ENCODE results near the gene ARID5B.

The ARID5B gene

GRCh38 chr10:61900829-61901792, at the start of gene ARID5B:
ARID5B (plus strand) TSS chr10:61901699; CDS start chr10:61901710, 11 bp downstream.
- DNase-seq (ENCODE audit: low spot score): peak; percentile 64

GRCh38 chr10:61852261-61852660, 49.2 kb upstream of the ARID5B start:
- no peak for DNase-seq (ENCODE audit: low spot score)

GRCh38 chr10:61855771-61856170, 45.7 kb upstream of the ARID5B start:
- DNase-seq (ENCODE audit: low spot score): no peak

DNA sequence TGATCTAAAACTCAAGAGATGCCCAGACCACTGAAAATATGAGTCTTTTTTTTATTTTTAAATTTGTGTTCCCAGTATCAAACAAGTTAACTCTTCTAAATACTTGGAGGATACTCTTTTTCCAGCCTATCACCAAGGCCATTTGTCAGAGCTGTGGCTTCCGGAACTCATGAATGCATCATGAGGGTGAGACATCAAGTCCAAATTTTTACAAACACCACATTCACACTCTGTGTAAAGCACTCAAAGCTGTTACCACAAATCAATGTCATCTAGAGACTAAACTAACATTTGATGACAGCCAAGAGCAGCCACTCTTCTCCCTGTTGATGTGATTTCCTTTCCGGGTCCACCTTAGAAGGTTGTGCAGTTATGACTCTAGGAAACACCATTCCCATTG, 43.8 kb upstream of the ARID5B start:
- no peak for DNase-seq (ENCODE audit: low spot score)

DNA sequence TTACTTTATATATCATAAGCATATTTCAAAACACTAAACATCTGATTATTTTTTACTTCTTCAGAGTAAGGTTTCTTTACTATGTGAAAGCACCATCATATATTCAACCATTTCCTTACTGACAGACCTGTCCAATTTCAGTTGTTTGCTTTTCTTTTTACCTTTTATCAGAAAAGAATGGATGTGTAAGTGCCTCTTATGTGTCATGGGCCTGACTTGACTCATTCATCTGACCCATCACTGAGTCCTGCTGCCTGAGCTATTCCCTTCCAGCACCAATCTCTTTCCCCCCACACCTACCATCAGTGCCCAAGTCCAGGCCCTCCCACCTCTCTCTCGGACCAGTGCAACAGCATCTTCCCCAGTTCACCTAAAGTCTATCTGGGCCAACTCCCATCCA, 41.7 kb upstream of the ARID5B start:
- no peak for DNase-seq (ENCODE audit: low spot score)

- no peak for DNase-seq (ENCODE audit: low spot score)
Observed at GRCh38 chr10:61860964-61861758, 40.3 kb upstream of the ARID5B start.

DNA sequence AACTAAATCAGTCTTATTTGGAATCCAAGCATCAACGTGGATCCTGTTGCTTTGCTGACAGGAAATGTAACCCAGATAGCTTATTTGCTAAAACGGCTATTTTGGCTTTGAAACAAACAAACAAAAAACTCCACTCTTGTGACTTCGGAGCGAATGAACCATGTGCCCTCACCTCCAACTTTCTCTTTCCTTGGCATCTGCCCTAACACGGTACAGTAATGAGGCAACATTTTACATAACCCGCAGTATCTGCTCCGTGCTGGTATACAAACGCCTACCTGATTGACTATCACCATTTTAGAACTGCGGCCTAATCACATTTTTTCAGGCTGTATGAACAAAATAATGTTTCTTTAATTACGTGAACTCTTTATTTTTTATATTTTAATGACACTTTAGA, 37.5 kb upstream of the ARID5B start:
- no peak for DNase-seq (ENCODE audit: low spot score)

DNA sequence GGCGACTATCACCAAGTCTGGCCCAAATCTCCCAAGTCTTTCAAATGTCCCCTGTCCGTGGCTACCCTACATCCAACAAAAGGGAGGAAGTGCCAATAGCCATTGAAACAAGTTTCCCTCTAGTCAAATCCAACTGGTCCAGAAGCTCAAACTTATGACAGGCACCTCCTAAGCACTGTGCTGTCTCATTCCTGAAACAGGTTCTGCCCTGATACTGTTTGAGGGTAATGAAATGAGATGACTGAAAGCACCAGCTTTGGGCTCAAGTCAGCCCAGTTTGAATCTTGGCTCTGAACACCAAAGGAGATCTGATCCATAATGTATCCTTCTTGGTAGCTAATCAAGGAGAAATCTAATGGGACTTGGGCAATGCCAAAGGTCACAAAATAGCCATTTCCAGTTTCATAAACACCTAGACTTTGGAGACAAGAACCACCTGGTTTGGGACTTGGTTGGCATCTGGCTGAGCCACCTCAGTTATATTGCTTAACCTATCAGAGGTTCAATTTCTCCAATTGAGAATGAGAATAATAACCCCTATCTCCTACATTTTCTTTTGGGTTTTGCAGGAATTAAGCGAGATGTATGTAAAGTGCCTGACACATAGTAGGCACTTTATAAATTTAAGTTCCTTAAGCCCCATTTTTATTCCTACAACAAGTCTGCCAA, 34.7 kb upstream of the ARID5B start:
- DNase-seq (ENCODE audit: low spot score): no peak

GRCh38 chr10:61867374-61867773, 34.1 kb upstream of the ARID5B start:
- peak; percentile 11 for DNase-seq (ENCODE audit: low spot score)

DNA sequence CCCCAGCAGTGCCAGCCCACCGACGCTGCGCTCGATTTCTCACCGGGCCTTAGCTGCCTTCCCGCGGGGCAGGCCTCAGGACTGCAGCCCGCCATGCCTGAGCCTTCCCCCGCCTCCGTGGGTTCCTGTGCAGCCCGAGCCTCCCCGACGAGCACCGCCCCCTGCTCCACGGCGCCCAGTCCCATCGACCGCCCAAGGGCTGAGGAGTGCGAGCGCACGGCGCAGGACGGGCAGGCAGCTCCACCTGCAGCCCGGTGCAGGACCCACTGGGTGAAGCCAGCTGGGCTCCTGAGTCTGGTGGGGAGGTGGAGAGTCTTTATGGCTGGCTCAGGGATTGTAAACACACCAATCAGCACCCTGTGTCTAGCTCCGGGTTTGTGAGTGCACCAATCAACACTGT, 33.7 kb upstream of the ARID5B start:
- peak; percentile 73 for DNase-seq (ENCODE audit: low spot score)

DNA sequence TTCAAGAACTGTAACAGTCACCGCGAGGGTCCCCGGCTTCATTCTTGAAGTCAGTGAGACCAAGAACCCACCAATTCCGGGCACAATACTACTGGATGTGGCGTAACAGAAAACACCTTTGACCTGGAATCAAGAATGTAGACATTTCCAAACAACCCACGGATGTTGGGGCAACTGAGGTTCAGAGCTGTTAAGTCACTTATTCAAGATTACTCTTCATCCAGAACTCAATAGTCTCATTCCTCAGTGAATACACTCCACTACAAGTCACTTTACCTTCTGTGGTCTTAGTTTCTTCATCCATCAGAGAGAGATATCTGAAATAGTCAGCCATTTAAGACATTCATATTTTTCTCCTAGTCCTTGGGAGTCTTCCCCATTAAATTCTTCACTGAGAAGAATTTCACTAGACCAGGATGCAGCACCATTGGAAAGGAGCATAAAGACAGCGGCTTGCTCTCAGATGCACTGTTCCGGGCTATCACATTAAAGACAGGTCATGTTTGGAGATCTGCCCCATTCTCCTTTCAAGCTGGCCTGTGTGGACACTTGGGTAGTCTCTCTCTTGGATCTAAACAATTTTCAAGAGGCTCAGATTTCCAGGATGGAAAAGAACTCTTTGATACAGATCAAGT, 32.3 kb upstream of the ARID5B start:
- DNase-seq (ENCODE audit: low spot score): no peak

DNA sequence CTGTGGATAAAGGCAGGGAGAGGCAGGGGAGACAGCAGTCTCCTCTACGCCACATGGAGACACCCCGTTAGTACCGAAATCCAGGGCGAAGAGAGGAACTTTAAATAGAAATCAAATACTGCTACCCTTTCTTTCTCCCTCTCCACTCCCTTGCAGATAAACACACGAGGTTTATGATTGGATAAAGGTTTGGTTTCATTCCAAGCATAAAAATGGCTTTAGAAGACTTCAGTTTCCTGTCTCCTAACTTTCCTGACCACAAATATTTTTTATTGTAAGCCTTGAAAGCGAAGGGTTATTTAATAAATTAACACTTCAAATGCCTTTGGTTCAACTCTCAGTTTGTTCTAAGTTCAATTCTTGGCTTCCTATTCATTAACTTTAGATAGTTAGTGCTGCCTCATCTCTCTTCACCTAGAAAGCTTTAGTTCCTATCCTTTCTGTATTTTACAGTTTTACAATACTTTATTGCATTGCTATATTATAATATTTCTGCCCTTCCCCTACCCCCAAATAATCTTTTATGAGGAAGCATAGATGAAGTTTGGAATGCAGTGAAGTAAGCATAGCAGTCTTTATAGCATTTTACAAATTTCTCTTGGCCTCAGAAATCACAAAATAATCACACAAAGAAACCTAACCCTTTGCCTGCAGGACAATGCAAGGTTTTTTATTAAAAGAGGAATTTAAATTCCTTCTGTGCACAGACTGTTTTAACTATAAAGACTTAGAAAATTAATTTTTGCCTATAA, 31.5 kb upstream of the ARID5B start:
- no peak for DNase-seq (ENCODE audit: low spot score)

DNA sequence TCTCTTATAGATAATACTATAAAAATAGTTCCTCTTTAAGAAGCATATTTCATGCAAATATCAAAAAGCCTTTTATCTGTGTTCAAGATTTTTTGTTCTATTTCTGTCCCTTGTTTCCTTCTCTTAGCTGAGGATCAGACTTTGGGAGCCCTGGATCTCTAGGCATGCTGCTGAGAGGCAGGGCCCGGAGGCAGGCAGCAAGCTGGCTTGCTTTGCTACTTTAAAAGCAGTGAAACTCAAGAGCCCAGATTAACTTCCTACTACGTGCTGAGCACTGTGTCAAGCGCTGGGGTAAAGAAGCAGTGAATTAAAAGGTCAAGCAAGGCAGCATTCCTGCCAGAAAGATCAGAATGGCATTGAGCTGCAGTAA, 31.0 kb upstream of the ARID5B start:
- DNase-seq (ENCODE audit: low spot score): no peak

GRCh38 chr10:61871487-61871886, 30.0 kb upstream of the ARID5B start:
- no peak for DNase-seq (ENCODE audit: low spot score)

DNA sequence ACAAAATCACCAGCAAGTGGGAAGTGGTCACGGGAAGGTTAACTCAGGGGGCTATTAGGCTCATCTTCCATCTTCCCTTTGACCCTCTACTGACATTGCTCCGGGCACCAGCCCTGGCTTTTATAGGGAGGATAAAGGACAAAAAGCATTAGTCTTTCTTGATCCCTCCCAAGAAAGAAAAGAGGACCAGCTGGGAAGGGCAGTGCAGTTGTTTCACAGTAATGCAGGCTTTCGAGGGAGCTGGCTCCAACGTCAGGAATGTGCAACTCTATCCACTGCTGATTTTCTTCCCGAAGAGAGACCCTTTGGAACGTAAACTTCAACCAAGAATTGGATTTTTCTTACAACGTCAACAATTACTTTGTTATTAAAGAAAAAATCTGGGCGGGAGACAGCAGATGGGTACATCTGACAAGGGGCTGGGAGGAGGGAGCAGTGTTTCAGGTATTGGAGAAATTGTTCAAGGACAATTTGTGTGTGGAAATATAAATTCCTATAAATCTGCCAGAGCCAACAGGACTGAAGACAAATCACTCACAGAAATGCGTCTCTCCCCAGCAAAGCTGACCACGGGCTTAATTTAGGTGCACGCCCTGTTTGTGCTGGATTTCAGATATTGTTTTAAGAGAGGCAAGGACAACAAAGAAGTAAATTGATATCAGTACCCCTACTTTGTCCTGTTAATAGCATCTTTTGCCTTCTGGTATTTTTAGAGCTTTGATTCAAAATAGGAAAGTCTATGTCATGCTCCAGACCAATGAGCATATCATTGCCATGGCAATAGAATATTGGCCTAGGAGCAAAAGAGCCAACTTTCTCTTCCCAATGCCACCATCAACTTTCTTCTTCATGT, 23.4 kb upstream of the ARID5B start:
- DNase-seq (ENCODE audit: low spot score): no peak

DNA sequence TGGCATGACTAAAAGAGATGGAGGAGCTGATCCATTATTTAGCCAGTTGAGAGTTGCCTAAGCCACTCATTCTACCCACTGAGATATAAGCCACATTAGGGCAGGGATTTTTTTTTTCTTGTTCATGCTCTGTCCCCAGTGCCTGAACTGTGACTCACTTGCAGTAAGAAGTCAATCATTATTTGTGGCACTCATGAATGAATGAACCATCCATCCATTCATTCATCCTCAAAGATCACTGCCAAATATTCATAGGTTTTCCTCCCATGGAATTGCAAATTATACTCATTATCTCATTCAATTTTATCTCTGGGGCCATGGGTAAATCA, 22.8 kb upstream of the ARID5B start:
- DNase-seq (ENCODE audit: low spot score): no peak

DNA sequence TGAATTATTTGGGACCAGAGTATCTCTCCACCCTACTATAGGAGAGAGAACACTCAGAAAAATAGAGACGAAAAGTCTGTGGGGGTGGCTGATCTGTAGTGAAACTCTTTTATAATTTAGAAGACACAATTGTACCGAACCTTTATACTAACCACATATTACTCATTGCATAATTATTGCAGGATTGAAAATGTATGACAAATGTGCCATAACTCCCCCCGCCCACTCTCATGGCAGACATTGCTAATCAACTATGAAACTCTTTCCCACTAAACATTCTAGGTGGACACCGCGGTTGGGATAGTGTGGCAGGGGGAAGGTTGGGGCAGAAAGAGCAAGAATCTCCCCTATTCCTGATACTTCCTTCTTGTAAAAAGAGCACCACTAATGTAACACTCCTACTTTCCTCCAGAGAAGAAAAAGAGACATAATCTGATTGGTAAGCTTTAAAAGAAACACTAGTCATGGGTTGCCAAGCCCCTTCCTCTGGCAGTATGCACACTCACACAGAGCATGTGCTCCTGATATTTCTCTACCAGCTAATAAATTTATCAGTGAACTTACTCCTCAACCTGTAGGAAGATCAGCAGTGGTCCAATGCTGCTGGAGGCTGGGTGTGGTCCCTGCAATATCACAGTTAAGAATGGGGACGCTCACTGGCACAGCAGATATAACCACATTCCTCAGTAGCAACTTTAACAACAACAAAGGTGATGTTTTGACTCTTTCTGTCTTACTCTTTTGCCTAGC, 18.7 kb upstream of the ARID5B start:
- DNase-seq (ENCODE audit: low spot score): no peak

DNA sequence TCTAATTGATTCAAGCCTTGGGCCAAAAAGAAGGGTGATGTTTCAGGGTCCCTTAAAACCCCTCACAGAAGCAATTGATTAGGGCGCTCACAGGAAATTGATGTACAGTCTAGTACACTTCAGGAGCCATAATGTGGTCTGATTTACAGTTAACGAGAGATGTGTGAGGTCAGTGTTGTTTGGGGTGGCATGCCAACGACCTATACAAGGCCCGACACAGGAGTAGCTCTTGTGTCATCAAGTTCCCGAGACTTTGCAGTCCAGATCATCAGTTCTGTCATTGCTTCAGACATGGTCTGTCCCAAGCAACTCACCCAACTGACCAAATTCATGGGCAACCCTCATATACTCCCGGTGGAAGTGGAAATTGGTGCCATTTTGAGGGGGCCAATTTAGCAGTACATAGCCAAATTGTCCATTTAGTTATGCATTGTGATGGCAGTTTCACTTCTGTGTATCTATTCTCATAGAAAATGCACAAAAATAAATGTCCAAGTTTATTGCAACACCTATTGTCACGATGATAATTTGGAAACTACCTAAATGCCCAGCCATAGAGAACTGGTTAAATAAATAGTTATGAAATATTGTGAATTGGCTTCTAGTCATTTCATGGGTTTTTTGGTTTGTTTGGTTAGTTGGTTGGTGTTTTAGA, 18.0 kb upstream of the ARID5B start:
- no peak for DNase-seq (ENCODE audit: low spot score)

DNA sequence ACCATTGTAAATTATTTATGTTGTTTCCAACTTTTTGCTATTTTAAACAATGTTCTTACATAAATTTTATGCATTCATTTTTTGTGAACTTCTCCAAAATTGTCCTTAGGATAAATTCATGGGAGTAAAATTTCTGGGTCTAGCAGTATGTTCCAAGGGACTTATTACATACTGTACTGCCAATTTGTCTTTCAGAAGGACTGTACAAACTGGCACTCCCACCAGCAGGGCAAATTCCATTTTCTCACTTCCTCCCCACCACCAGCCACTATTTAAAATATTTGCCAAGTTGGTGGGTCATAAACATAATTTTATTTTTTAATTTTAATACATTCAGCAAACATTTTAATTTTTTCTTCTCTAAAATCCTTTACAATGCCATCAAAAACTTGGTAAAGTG, 13.7 kb upstream of the ARID5B start:
- no peak for DNase-seq (ENCODE audit: low spot score)

Data from CD4-positive, alpha-beta T cell treated with Interleukin-15 for 4 hours (primary cell).